H1 (cell line): ENCODE data around the gene MMP13.

Source experiments
- CTCF ChIP-seq, 3 experiments: IDR thresholded peaks; 1 replicate in 2 of 3; 2 replicates in 1 of 3; pipeline versions ENCODE4 v1.5.1 to v1.6.1; 2011; ENCODE audit warnings: low read length in 3 of 3, mild to moderate bottlenecking in 3 of 3, inconsistent platforms in 2 of 3, low read depth in 1 of 3, moderate library complexity in 1 of 3; ENCODE audit not compliant: insufficient read depth in 1 of 3; ENCODE audit errors: control extremely low read depth in 1 of 3
- FOSL1 ChIP-seq: IDR thresholded peaks from 2 replicates; pipeline ENCODE4 v1.6.1; 2011; ENCODE audit warnings: mild to moderate bottlenecking, low read depth, low read length, moderate library complexity; ENCODE audit not compliant: insufficient read depth

GRCh38 chr11:102926517-102926916 is 29.0 kb downstream of the MMP13 start:
- TF ChIP-seq CTCF (IDR thresholded peaks at IDR 0.05; ENCODE audit: control extremely low read depth in 1 of 3, insufficient read depth in 1 of 3, low read depth in 1 of 3, low read length in 3 of 3) (no peak), FOSL1 (no peak)
